C1 segment of cervical spinal cord (tissue), 14 donors: ENCODE results near the gene HOXD11.

Source experiments
- DNase-seq, 14 donors: peaks; one replicate each; lab custom pipeline; 2025; lab: John Stamatoyannopoulos, UW

Gene HOXD11

GRCh38 chr2:176120364-176121189 lies 13.5 kb downstream of the HOXD11 start:
- no peak for DNase-seq

GRCh38 chr2:176121190-176122051 lies 14.3 kb downstream of the HOXD11 start:
- no peak for DNase-seq

DNA sequence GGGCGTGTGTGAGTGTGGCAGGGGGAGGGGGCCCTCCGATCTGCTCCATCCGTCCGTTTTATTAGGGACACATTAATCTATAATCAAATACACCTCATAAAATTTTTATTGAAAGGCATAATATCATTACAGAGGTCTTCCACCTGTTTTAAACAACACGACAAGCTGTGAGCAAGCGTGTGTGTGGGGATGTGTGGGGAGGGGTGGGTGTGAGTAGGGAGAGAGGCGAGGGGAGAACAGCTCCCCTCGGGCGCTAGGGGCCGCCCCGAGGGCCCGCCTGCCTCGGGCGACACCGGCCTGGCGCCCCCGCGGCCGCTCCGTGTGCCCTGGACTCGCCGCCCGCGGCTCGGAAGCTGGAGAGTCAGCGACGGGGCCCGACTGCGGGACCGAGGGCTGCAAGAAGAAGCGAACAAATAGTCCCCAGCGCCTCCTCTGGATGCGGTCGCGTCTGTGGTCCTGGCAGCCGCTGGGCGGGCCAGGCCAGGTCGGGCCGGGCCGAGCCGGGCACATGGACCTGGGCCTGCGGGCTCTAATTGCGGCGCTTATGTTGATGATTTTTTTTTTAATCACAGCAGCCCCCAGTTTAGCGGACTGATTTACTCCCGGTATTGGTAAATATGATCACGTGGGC lies 15.1 kb downstream of the HOXD11 start:
- no peak for DNase-seq

GRCh38 chr2:176122683-176123410 lies 15.8 kb downstream of the HOXD11 start, which contains the start of gene HOXD9:
Gene HOXD9 (plus strand): TSS chr2:176122719. CDS start chr2:176122769, 50 bp downstream.
- DNase-seq = no peak

DNA sequence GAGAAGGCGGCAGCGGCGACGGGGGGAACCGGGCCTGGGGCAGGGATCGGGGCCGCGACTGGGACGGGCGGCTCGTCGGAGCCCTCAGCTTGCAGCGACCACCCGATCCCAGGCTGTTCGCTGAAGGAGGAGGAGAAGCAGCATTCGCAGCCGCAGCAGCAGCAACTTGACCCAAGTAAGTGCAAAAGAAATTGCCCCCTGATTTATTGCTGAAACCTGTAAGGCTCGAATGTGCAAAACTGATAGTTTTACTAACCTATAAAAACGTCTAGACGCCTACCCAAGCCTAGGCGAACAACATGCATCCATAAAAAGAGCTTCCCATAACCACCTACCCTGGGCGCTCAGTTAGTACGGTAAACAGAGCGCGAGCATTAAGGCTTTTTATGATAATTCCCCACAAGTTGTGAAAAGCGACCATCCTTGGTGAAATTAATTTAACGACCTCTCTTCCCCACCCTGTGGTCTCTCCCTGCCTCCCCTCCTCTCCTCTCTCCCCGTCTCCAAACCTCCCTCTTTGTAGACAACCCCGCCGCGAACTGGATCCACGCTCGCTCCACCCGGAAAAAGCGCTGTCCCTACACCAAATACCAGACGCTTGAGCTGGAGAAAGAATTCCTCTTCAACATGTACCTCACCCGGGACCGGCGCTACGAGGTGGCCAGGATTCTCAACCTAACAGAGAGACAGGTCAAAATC lies 16.5 kb downstream of the HOXD11 start:
- DNase-seq = no peak

- DNase-seq = no peak
Observed at GRCh38 chr2:176124110-176124946, 17.2 kb downstream of the HOXD11 start.

GRCh38 chr2:176124947-176125771 lies 18.1 kb downstream of the HOXD11 start:
- DNase-seq = no peak

DNA sequence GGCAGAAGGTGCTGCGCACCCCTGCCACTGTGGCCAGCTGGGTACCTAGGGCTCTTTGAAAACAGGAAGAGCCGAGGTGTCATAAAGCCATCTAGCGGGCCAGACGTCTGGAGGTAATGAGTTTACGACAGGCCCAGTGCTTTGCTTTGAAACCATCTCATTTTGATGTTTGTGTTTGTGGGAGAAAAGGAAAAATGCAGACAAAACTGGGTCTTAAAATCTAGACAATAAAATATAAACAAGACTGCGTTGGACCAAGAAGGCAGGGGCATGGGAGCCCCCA lies 18.6 kb downstream of the HOXD11 start:
- DNase-seq = no peak

GRCh38 chr2:176126929-176127773 lies 20.1 kb downstream of the HOXD11 start:
- peak in 5 of 14 donors; percentile 24 to 55 (median 40) for DNase-seq

- DNase-seq = no peak
Observed at GRCh38 chr2:176127774-176128072, 20.6 kb downstream of the HOXD11 start.

DNA sequence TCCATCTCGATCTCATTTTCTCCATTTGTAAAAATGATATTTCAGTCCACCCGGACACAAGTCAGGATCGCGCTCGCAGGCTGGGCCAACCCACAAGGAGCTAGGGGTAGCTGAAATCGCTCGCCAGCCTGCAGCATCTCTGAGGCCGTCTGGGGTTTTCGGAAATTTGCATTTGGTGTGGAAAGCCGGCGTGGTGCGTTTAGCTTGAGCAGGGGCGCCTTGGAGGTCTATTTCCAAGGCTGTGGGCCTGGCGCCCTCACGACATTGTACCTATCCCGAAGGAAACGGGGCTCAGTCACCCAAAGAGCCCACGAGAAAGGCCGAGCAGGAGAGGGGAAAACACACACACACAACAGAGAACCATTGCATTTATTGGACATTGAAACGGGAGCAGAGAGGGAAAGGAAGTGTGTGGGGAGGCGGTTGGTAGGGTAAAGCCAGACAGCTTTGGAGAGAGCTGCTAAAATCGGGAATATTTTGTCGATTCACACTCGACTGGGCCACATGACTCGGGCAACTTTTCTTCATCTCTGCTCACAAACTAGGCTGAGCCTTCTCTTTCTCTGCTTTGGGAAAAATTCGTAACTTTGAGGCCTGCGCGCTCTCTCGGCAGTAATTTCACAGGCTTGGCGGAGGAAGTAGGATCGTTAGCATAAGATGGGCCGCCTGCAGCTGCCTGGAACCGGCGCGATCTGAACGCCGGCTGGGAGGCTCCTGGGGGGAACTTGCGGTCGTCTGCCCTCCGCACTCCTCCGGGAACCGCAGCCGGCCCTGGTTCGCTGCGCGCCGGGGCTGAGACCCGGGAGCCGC lies 21.3 kb downstream of the HOXD11 start:
- DNase-seq = no peak

- DNase-seq = peak in 4 of 14 donors; percentile 30 to 50 (median 44)
Observed at GRCh38 chr2:176128982-176129796, 22.1 kb downstream of the HOXD11 start, which contains the start of gene HOXD8. Gene HOXD8 (plus strand): TSS chr2:176129705. CDS start chr2:176130367, 662 bp downstream.

GRCh38 chr2:176129813-176130146 lies 22.7 kb downstream of the HOXD11 start:
- DNase-seq = peak in 2 of 14 donors; percentile 42 to 57

GRCh38 chr2:176130147-176130956 lies 23.3 kb downstream of the HOXD11 start:
- DNase-seq = peak in 2 of 14 donors; percentile 8 to 57

- DNase-seq = no peak
Observed at GRCh38 chr2:176130957-176131847, 24.1 kb downstream of the HOXD11 start.
